Karpas-422 (cell line): Measurements from ENCODE around the gene BCAS3. TPM values are rescaled to one million over a fixed set of nuclear protein-coding genes. Genes with fewer than 3 reads are reported as not detected.

ENCODE experiments used
- DNase-seq: peaks from one replicate; pipeline ENCODE4 v3.0.0-alpha.2; 2015
- H2AFZ ChIP-seq: fragments of 200-600 bp; sonication (generic); 2 replicates; pipeline ENCODE4 v1.6.1; 2014; ENCODE audit warnings: antibody characterized with exemption, low read length, mixed read lengths
- H3K27ac ChIP-seq: fragments of 200-600 bp; sonication (generic); 2 replicates; pipeline ENCODE4 v1.5.1; 2014; ENCODE audit warnings: mild to moderate bottlenecking, low read length, moderate library complexity
- H3K27me3 ChIP-seq: fragments of 200-600 bp; sonication (generic); 2 replicates; pipeline ENCODE4 v1.6.1; 2014; ENCODE audit warnings: low read length, mixed read lengths
- H3K36me3 ChIP-seq: fragments of 200-600 bp; sonication (generic); 2 replicates; pipeline ENCODE4 v1.6.1; 2014; ENCODE audit warnings: low read length, mixed read lengths; ENCODE audit not compliant: insufficient read depth
- H3K4me1 ChIP-seq: fragments of 200-600 bp; sonication (generic); 2 replicates; pipeline ENCODE4 v1.6.1; 2014; ENCODE audit warnings: mild to moderate bottlenecking, low read length, mixed read lengths
- H3K4me2 ChIP-seq: fragments of 200-600 bp; sonication (generic); 2 replicates; pipeline ENCODE4 v1.6.1; 2014; ENCODE audit warnings: low read length, low read depth, mild to moderate bottlenecking; ENCODE audit not compliant: poor library complexity, severe bottlenecking
- H3K4me3 ChIP-seq: fragments of 200-600 bp; sonication (generic); 2 replicates; pipeline ENCODE4 v1.5.1; 2014; ENCODE audit warnings: mild to moderate bottlenecking, antibody characterized with exemption, low read length, mixed read lengths
- H3K79me2 ChIP-seq: fragments of 200-600 bp; sonication (generic); 2 replicates; pipeline ENCODE4 v1.6.1; 2014; ENCODE audit warnings: mild to moderate bottlenecking, low read length, mixed read lengths
- H3K9ac ChIP-seq: fragments of 200-600 bp; sonication (generic); 2 replicates; pipeline ENCODE4 v1.6.0; 2014; ENCODE audit warnings: low read length
- H3K9me2 ChIP-seq: fragments of 200-600 bp; sonication (generic), shearing (Covaris generic); replicated peaks from 2 replicates; pipeline ENCODE4 v1.6.0; 2014; ENCODE audit warnings: mild to moderate bottlenecking, low read length, moderate library complexity; ENCODE audit not compliant: insufficient read depth
- H3K9me3 ChIP-seq: fragments of 300-700, 200-600 bp; sonication (generic); 2 replicates; pipeline ENCODE4 v1.6.1; 2014; ENCODE audit warnings: low read length, mixed read lengths
- H4K20me1 ChIP-seq: fragments of 200-600 bp; sonication (generic); 2 replicates; pipeline ENCODE4 v1.6.1; 2014; ENCODE audit warnings: mild to moderate bottlenecking, antibody characterized with exemption, low read length, low read depth; ENCODE audit not compliant: insufficient read depth
- total RNA-seq: library from RNA; depleted of rRNA; stranded (reverse); fragments of >200 nt; shearing (Covaris generic); gene quantifications from 2 replicates; pipeline ENCODE4 v1.2.3, GENCODE V29; 2014; ENCODE audit warnings: low replicate concordance

Gene BCAS3
- total RNA-seq, 1 experiment from 2014 or later, result 42.6 TPM

DNA sequence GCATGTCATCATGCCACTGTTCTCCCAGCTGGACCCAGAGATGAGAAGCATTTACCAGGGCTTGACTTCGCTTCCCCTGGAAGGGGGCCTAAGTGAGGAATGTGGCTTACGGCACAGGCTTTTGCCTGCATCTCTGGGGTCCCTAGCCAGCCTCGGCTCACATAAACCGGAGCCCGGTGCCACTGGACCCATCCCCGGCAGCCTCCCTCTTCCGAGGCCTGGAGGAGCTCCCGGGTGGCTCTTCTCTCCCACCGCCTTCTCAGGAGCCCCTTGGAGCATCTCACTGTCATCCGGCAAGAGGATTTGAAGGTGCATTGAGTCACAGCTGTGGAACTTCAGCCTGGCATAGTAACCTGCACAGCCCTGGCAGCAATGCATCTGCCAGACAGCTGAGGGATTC lies 692.1 kb downstream of the BCAS3 start:
- Histone ChIP-seq H2AFZ (no peak overlapping the region), H3K9me3 (no peaks in the 10 kb centered on the region), H3K4me3 (no peak overlapping the region), H3K27ac (no peak overlapping the region), H3K27me3 (no peaks in the 10 kb centered on the region), H3K4me1 (no peaks in the 10 kb centered on the region), H3K4me2 (no peak overlapping the region), H3K79me2 (no peaks in the 10 kb centered on the region), H3K9me2 (no peaks in the 10 kb centered on the region), H4K20me1 (no peaks in the 10 kb centered on the region), H3K36me3 (no peaks in the 10 kb centered on the region), H3K9ac (no peak overlapping the region)
- no peak for DNase-seq

DNA sequence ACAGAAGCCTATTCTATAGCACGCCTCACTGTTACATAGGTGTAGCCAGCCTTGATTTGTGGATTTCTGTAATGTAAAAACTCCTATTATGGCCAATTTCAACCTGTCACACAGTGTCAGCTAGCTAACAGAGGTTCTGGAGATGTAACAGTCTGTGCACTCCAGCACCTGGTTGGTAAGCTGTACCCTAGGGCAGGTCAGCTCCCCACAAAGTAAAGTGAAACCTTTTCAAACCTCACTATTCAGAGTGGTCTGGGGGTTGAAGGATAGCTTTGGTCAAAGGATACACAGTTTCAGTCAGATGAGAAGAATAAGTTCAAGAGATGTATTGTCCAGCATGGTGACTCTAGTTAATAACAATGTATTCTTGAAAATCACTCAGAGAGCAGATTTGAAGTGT lies 693.5 kb downstream of the BCAS3 start:
- H3K4me2 ChIP-seq, result no peak overlapping the region
- no peaks in the 10 kb centered on the region for H3K9me2 ChIP-seq
- no peak for DNase-seq
- H3K4me1 ChIP-seq, result no peaks in the 10 kb centered on the region
- no peaks in the 10 kb centered on the region for H4K20me1 ChIP-seq
- H3K4me3 ChIP-seq, result no peak overlapping the region
- H3K36me3 ChIP-seq, result no peaks in the 10 kb centered on the region
- no peak overlapping the region for H3K27ac ChIP-seq
- H2AFZ ChIP-seq, result no peak overlapping the region
- H3K27me3 ChIP-seq, result no peaks in the 10 kb centered on the region
- H3K9ac ChIP-seq, result no peak overlapping the region
- H3K79me2 ChIP-seq, result no peaks in the 10 kb centered on the region
- H3K9me3 ChIP-seq, result no peaks in the 10 kb centered on the region

DNA sequence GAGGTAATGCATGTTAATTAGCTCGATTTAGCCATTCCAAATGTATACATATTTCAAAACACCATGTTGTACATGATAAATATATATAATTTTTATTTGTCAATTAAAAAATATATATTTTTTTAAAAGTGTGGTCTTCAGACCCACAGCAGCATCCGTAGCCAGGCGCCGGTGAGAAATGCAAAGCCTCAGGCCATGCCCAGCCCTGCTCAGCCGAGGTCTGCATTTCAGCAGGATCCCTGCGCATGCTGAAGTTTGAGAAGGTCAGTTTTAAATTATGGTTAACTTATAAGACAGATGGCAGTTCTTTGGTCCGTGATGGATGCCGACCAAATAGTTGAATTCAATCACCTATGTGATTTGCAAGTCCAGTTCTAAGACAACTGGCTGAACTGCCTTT lies 694.0 kb downstream of the BCAS3 start:
- Histone ChIP-seq H3K27me3 (no peaks in the 10 kb centered on the region), H3K4me1 (no peaks in the 10 kb centered on the region), H3K9me3 (no peaks in the 10 kb centered on the region), H3K9me2 (no peaks in the 10 kb centered on the region), H3K4me2 (no peak overlapping the region), H4K20me1 (no peaks in the 10 kb centered on the region), H3K27ac (no peak overlapping the region), H3K79me2 (no peaks in the 10 kb centered on the region), H2AFZ (no peak overlapping the region), H3K9ac (no peak overlapping the region), H3K36me3 (no peaks in the 10 kb centered on the region), H3K4me3 (no peak overlapping the region)
- DNase-seq, result no peak

DNA sequence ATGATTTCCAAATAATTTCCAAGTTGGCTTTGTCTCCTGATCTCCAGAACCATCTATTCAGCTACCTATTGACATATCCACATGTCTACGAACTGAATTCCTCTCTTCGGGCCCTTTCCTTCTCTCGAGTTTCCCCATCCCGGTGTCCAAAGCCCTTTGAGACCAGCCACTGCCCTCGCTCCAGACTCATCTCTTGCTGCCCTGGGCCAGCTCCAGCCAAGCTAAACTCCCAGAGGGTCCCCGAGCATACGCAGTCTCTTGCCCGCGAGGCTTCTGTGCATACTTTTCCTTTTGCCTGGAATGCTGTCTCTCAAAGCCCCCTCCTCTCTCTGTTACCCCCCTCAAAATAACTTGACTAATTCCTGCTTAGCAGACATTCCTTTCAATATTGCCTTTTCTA lies 694.8 kb downstream of the BCAS3 start:
- Histone ChIP-seq H4K20me1 (no peaks in the 10 kb centered on the region), H3K9ac (no peak overlapping the region), H2AFZ (no peak overlapping the region), H3K36me3 (no peaks in the 10 kb centered on the region), H3K79me2 (no peaks in the 10 kb centered on the region), H3K4me1 (no peaks in the 10 kb centered on the region), H3K9me3 (no peaks in the 10 kb centered on the region), H3K4me3 (no peak overlapping the region), H3K4me2 (no peak overlapping the region), H3K27me3 (no peaks in the 10 kb centered on the region), H3K9me2 (no peaks in the 10 kb centered on the region), H3K27ac (no peak overlapping the region)
- no peak for DNase-seq

DNA sequence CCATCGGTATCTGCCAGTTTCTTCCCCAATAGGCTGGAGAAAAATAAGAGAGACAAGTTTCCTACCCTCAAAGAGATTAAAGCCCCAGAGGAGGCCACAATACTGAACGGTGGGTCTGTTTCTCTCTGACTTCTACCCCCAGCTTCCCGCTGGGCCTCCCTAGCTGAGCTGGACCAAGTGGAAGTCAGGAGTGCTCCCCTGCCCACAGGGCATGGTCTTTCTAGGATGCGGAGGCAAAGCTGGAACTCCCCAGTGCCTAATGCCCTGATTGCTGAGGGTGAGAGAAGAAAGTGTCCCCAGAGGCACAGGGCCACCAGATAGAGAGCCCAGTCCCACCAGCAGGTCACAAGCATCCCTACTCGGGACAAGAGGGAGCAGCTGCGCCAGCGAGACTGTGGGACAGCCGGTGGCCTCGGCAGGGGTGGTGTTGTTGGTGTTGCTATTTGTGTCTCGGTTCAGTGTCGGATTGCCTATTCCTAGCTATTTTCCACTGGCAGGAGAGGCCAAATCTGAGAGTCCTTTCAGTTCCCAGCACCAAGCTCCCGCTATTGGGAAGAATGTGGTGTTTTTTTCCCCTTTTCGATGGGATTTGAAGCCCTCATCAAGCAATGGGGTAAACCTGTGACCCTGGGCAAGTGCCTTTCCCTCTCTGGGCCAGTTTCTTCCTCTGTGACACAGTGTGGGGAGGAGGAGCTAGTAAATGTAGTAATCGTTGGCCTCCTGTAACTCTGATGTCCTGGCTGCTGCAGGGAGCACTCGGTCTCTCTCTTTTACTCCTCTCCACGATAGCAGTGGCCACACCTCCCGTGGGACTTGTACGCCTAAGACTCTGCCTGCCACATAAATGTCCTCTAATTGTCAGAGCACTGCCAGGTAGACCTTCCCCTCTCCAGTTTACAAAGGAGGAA lies 699.5 kb downstream of the BCAS3 start:
- Histone ChIP-seq H3K27ac (no peak overlapping the region), H3K27me3 (no peaks in the 10 kb centered on the region), H3K4me2 (no peak overlapping the region), H3K9me3 (no peaks in the 10 kb centered on the region), H3K4me1 (no peaks in the 10 kb centered on the region), H3K9ac (no peak overlapping the region), H2AFZ (no peak overlapping the region), H3K9me2 (no peaks in the 10 kb centered on the region), H3K4me3 (no peak overlapping the region), H3K79me2 (no peaks in the 10 kb centered on the region), H3K36me3 (no peaks in the 10 kb centered on the region), H4K20me1 (no peaks in the 10 kb centered on the region)
- no peak for DNase-seq

DNA sequence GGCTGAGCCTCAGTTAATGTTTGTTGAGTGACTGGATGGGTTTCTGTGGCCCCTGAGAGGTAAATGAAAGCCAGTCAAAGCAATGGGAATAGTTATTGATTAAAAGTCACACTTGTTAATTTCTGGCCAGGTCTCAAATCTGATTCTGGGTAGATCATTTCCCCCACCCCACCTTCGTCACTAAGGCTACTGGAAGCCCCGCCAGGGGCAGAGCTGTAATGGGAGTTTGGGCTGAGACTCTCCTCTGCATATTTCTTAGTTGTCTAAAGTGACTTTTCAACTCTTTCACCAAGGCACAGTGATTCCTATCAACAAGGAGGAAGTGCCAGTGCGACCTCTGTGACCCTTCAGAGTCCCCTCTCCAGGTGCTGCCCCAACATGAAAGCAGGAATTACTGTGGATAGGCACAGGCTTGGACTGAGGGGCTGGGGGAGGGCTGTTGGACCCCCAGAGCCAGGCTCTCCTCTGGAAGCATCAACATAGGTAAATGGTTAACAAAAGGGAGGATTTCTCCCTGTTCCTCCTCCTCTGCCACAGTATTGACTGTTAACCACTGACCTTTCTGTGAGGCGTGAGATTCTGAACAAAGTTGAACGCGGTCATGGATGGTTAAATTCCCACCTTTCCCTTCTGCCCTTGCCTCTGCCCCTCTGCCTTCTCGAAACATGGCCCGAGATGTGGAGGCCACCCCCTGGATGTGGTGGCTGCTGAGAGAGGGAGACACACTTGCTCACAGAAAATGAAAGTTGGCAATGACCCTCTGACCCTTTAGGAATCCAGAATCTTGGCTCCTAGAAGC lies 701.2 kb downstream of the BCAS3 start:
- H3K4me3 ChIP-seq, result no peak overlapping the region
- H3K79me2 ChIP-seq, result no peaks in the 10 kb centered on the region
- H4K20me1 ChIP-seq, result no peaks in the 10 kb centered on the region
- DNase-seq, result no peak
- no peaks in the 10 kb centered on the region for H3K9me3 ChIP-seq
- H3K36me3 ChIP-seq, result no peaks in the 10 kb centered on the region
- no peak overlapping the region for H2AFZ ChIP-seq
- H3K27ac ChIP-seq, result no peak overlapping the region
- no peaks in the 10 kb centered on the region for H3K9me2 ChIP-seq
- H3K9ac ChIP-seq, result no peak overlapping the region
- H3K27me3 ChIP-seq, result no peaks in the 10 kb centered on the region
- no peaks in the 10 kb centered on the region for H3K4me1 ChIP-seq
- no peak overlapping the region for H3K4me2 ChIP-seq

DNA sequence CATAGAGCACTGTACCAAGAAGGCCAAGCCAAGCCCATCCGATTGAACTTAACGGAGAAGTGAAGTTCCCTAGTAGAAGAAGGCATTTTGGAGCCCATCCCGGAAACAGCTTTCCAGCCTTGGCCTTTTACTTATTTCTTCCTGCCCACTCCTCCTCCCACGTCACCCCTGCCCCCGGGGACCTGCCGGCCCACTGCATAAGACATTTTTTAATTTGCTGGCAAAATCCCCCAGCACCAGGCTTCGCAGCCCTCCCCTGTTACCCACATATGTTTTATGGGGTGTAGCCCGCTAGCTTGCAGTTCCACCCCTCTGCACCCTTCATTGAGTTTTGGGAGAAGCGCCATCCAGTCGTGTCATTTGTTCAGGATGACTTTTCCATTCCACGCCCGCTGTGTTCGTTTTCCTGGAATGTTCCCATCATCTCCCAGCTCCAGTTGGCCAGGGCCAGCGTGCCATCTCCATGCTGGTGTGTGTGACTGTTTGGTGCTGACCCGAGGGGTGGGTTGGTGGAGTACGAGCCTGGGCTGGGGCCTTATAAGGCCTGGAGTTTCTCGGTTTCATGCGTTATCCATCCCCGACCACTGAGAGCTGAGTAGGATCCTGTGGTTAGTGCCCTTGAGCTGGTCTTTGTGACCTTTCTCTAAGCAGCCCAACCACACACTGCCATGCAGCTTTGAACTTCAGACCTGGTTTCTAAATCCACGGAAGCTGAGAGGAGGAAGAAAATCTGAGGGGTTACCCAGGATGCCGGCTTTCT lies 702.0 kb downstream of the BCAS3 start:
- H3K9ac ChIP-seq, result no peak overlapping the region
- H3K4me3 ChIP-seq, result no peak overlapping the region
- H3K27me3 ChIP-seq, result no peaks in the 10 kb centered on the region
- no peaks in the 10 kb centered on the region for H3K36me3 ChIP-seq
- H4K20me1 ChIP-seq, result no peaks in the 10 kb centered on the region
- H3K79me2 ChIP-seq, result no peaks in the 10 kb centered on the region
- H3K9me3 ChIP-seq, result no peaks in the 10 kb centered on the region
- H2AFZ ChIP-seq, result no peak overlapping the region
- H3K4me1 ChIP-seq, result no peaks in the 10 kb centered on the region
- H3K4me2 ChIP-seq, result no peak overlapping the region
- H3K27ac ChIP-seq, result no peak overlapping the region
- no peak for DNase-seq
- H3K9me2 ChIP-seq, result no peaks in the 10 kb centered on the region
